ENCODE results near the gene LCN1. TPM values are rescaled to one million over a fixed set of nuclear protein-coding genes. Genes with fewer than 3 reads are reported as not detected.

The LCN1 gene
- total and polyA plus RNA-seq, 2 of the 4 experiments (the other 2 are of a cell fraction) = not detected

DNA sequence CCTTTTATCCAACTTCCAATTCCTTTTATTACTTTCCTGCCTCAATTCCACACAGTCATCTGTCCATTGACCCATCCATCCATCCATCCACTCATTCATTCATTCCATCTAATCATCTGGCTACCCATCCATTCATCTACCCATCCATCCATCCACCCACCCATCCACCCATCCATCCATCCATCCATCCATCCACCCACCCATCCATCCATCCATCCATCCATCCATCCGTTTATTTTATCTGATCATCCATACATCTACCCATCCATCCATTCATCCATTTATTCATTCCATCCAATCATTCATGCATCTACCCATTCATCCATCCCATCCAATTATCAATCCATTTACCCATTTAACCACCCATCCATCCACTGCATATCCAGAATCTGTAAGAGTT, 51.9 kb downstream of the LCN1 start:
- ChIA-PET POLR2A (ENCODE audit: unreplicated experiment) (no interaction called here), CTCF (no interaction called here)
- Histone ChIP-seq H3K14ac (replicated peaks; ENCODE audit: low read depth, low read length) (no peak overlapping the region), H3K4me2 (ENCODE audit: low read depth, low read length) (no peak overlapping the region), H4K20me1 (ENCODE audit: insufficient read depth, low read length) (no peaks in the 10 kb centered on the region), H3K36me3 (ENCODE audit: control insufficient read depth, insufficient read depth, low read length) (no peaks in the 10 kb centered on the region), H3K27ac (ENCODE audit: insufficient read depth, low read length) (no peak overlapping the region), H3K27me3 (ENCODE audit: control insufficient read depth, insufficient read depth, low read length) (no peaks in the 10 kb centered on the region), H3K23ac (ENCODE audit: low read depth, low read length) (no peak overlapping the region), H3K9me3 (ENCODE audit: control insufficient read depth, insufficient read depth, low read length) (peaks cover 7% of the 10 kb centered on the region; the same call in 1 of the 2 replicates), H3K56ac (ENCODE audit: extremely low read depth, insufficient read depth, low read length) (no peak overlapping the region), H2AK5ac (ENCODE audit: low read depth, low read length) (no peak overlapping the region), H2AK9ac (replicated peaks; ENCODE audit: low read depth, low read length, poor library complexity) (no peak overlapping the region), H2AFZ (replicated peaks; ENCODE audit: low read length, poor library complexity) (no peak overlapping the region), H3K79me1 (ENCODE audit: low read depth in 1 of 2, low read length in 2 of 2) (no peaks in the 10 kb centered on the region), H2BK120ac (ENCODE audit: low read depth, low read length) (no peak overlapping the region), H4K8ac (ENCODE audit: low read depth in 2 of 2, low read length in 2 of 2) (no peak overlapping the region), H3K4me3 (ENCODE audit: insufficient read depth, low read depth, low read length) (no peak overlapping the region), H3K18ac (ENCODE audit: low read depth, low read length) (no peak overlapping the region), H4K91ac (ENCODE audit: insufficient read depth, low read depth, low read length) (no peak overlapping the region), H3K4me1 (ENCODE audit: control insufficient read depth, insufficient read depth, low read length) (no peaks in the 10 kb centered on the region), H2BK20ac (ENCODE audit: low read depth, low read length) (no peak overlapping the region), H3K9me1 (ENCODE audit: insufficient read depth, low read length) (no peaks in the 10 kb centered on the region), H2BK5ac (ENCODE audit: low read depth, low read length, poor library complexity, severe bottlenecking) (no peak overlapping the region), H3K9ac (ENCODE audit: low read depth, low read length) (no peak overlapping the region), H4K5ac (ENCODE audit: low read depth, low read length) (no peak overlapping the region), H3K4ac (ENCODE audit: low read depth, low read length) (no peak overlapping the region), H2BK15ac (ENCODE audit: low read depth, low read length) (no peak overlapping the region)
- TF ChIP-seq, protein P1, sequence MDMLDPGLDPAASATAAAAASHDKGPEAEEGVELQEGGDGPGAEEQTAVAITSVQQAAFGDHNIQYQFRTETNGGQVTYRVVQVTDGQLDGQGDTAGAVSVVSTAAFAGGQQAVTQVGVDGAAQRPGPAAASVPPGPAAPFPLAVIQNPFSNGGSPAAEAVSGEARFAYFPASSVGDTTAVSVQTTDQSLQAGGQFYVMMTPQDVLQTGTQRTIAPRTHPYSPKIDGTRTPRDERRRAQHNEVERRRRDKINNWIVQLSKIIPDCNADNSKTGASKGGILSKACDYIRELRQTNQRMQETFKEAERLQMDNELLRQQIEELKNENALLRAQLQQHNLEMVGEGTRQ (IDR thresholded peaks at IDR 0.05; ENCODE audit: low read depth, low read length) = no peak
- TF ChIP-seq FOS (IDR thresholded peaks at IDR 0.05; ENCODE audit: low read depth, low read length) = no peak
- intact Hi-C loops (cut with micrococcal nuclease) (no loop called here), in situ Hi-C loops (cut with MboI; ENCODE audit: low sequenced_read_pairs) (no loop called here), dilution Hi-C loops (cut with HindIII; ENCODE audit: low sequenced_read_pairs, unreplicated experiment) (no loop called here)
- ATAC-seq (ENCODE audit: low read depth) (no peak), DNase-seq (no peak)
- 83% methylated on average over 1 of the region's 1 CpG; no CpG with 5 or more reads in 1 of the 2 experiments for WGBS, 2 experiments (ENCODE audit: extremely low coverage in 2 of 2, insufficient read length in 1 of 2)
- no TSS peak for BruUV-seq (replicated peaks)

Data from IMR-90 (cell line).